Measurements from ENCODE around the gene MUSTN1.
A peak's percentile ranks its signal among the peaks of the same experiment; 100 is the strongest.

The MUSTN1 gene

DNA sequence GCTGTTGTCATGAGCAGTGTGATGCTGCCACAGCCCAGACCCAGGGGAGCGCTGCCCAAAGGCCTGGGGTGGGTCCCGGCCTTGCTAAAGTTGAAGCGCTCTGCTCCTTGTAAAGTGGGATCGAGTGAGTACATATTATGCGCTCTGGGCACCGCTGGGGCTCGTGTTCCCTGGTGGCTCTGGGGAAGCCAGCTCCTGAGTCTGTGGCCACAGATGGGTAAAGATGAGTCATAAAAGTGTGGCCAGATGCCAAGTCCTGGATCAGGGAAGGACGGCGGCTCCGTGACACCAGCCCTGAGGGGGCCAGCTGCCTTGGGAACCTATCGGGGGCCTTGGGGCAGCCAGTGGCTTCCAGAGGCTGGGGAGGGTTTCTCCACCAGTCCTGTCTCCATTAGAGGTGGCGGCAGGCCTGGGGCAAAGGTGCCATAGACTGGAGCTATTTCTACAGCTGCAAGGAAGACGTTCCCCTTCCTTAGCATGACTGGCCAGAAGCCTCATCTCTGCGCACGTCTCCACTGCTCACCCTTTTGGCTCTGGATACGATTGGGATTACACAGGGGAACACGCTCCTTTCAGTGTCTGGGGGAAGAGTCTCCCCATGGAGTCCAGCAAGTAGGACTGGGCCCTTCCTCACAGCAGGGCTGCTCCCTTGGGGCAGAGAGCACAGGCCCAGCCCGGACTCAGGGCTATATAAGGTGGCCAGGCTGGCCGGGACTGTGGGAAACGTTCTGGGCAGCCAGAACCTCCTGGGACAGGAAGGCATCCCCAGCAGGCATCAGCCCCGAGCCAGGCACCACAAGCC is 3.1 kb downstream of the MUSTN1 start:
- no peak for DNase-seq

DNA sequence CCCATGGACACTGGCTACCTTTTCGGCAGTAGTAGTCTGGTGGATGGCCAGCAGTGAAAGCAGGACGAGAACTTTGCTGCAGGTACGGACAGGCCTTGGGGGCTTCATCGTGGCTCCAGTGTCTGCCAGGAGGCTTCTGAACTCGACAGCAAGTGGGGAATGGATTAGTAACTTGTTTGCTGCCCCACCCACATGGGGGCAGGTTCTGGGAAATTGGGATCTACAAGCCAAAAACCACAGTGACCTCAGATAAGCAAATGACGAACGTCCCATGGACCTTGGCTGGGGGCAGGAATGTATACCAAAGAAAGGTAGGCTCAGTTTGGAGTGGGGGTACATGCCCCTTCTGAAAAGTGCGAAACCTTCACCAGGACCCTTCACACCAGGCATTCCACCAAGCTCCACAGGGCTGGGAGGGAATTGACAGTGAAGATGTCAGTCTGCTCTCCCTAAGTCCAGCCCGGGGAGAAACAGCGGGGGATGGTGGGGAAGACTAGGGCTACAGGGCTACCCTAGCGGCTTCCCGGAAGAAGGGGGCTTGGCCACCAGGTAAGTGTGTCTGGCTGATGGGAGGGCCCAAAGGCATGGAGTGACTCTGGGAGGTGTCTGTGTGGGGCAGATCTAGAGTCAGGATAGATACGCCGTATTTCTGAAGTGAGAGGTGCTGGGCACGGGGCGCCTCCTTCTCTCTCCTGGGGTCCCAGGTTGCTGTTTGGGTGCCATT is 4.1 kb downstream of the MUSTN1 start, which contains the start of gene ITIH4:
Gene ITIH4, minus strand, starts transcription at position 138 of the 724 bp plus-strand sequence. Its CDS starts 30 bp downstream, at position 108.
- no peak for DNase-seq

DNA sequence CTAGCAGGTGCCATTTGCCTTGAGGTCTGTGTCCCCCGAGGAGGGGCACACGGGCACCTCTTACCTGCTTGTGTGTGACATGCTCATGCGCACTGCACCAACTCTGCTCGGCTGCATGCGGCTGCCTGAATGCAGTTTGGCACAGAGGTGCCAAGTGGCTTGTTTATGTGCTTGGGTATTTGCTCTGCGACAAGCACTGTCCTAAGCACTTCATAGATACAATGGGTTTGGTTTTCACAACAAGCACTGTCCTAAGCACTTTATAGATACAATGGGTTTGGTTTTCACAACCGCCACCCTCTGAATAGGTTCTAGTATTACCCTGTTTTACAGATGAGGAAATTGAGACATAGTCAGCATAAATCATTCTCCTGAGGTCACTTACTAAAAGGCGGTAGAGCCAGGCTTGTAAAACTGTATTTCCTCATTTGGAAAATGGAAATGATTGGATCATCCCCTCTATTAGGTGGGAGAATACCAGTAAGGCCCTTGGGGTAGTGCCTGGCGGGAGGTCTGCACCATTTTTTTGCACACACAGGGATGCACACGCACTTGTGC is 4.8 kb downstream of the MUSTN1 start:
- DNase-seq: no peak

DNA sequence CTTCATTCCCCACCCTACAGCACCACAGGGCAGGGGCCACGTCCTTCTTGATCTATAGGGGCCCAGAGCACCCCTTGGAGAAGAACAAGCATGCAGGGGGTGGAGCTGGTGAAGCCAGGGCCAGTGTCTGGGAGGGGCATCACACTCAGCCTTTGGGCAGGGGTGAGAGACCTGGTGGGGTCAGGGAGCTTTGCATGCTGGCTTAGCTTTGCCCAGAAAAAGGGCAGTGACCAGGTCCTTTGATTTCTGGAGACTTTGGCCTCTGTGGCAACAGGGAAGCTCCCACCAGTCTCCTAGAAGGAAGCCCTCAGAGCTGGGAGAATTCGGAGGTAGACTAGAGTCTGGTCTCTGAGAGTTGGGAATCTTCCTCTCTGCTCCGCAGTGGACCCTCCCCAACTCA is 5.3 kb downstream of the MUSTN1 start:
- no peak for DNase-seq

DNA sequence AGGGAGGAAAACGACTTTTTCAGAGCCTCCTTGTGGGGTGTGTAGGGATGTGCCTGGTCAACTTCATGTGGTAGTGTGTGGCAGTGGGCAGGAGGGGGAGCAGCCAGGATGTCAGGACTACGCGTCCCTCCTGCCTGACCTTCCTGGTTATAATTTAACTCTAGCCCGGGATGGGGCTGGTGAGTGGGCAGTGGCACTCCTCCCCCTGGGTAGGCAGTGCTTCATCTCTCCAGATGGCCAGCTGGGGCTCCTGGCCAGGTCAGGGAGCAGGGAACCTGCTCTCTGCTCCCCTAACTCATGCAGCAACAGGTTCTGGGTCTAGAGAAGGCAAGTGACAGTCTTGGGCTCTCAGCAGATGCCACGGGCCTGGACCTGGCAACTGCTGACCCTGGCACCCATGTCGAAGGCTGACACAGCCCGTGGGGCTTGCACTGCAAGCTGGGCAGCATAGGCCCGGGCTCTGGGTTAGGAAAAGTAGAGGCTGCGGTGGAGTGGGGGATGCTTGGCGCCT is 6.9 kb downstream of the MUSTN1 start:
- no peak for DNase-seq

DNA sequence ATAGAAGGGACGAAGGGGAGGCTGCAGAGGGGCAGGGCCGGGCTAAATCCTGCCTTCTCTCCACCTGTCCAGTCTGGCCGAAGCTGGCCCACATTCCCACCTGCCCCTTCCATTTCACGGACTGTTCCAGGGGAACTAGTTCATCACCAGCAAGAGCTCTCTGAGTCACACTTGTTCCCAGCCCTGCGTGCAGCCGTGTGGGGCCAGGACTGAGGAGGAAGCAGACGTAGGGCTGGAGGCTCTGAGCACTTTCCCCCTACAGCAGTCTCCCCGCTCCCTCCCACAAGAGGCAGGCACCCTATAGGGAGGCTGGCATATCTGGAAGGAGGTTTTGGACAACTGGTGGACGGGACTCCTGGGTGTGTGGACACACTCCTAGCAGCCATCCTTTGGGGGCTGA is 7.4 kb downstream of the MUSTN1 start:
- no peak for DNase-seq

DNA sequence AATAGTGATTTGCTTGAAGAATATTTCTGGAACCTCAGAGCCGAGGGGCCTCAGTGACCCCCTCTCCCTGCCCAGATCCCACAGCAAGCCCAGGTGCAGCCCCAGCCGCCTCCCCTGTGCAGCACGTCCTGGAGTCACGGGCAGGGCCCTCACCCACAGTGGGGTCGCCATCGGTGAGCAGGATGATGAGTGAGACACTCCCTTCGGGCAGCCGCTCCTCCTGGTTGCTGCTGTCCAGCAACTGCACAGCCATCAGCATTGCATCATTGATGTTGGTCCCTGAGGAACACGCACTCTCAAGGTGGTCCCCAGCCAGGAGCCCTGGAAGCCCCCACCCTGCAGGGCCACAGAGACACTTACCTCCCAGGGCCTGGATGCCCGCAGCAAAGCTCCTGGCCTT is 10.8 kb downstream of the MUSTN1 start:
- no peak for DNase-seq

DNA sequence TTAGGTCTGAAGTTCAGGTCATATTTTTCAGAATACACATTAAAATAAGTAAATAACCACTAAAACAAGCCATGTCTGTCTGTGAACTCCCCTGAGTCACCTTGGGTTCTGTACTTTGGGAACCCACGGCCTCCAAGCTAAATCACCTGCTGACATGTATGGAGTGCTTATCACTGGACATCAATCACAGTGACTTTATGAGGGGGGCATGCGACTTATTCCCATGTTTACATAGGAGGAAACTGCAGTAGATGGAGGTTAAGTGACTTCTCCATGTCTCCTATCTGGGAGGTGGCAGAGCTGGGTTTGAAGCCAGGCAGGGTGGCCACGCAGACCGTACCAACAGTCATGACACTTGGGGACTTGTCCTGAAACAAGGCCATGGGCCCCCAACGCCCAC is 12.5 kb downstream of the MUSTN1 start:
- no peak for DNase-seq

DNA sequence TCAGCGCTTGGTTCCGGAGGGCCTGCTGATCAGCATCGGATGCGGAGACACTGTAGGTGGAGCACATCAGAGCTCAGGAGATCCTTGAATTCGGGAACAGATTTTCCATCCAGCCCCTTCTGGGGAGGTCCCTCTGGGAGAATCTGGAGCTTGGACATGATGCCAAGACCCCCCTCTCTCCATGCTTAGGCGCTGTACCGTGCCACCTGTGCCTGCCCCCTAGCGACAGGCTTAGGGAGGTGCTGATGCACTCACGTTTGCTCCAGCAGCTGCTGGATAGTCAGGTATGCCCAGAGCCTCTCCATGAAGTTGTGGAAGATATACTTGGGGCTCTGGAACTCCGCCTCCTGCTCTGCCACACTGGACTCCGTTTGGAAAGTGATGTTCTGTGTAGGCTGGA is 14.1 kb downstream of the MUSTN1 start:
- DNase-seq: peak; percentile 25

DNA sequence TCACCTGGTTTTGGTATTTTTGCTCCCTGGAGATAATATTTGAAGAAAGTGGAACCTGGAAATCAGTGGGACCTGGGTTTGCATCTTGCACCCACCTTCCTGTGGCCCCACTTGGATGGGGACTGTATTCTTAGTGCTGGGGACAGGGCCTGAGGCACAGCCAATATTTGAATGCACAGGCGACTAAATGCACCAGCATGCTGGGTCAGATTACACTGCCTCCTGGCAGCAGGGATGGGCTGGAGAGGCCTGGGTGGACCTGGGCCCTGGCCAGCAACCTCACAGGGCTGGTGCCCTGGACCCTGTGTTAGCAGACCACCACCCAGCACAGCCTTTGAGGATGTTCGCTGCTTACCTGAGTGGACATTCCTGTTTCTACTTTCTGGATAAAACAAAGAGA is 14.9 kb downstream of the MUSTN1 start:
- DNase-seq: no peak

DNA sequence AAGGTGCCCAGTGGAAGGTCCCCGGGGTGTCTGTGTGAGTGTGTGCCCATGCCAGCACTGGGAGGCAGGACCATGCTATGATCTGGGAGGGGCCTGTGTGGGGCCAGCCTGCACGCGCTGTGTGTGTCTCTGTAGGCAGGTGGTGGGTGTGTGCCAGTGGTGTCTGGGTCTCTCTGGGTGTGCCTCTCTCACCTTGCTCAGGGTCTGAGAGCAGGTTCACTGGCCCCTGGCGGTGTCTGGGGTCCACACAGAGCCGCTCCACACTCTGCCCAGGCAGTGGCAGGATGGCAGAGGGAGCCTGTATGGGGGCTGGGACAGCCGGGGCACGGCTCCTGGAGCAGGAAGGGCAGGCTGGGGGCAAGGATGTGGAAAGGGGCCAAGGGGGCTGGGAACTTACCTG is 17.0 kb downstream of the MUSTN1 start:
- no peak for DNase-seq

DNA sequence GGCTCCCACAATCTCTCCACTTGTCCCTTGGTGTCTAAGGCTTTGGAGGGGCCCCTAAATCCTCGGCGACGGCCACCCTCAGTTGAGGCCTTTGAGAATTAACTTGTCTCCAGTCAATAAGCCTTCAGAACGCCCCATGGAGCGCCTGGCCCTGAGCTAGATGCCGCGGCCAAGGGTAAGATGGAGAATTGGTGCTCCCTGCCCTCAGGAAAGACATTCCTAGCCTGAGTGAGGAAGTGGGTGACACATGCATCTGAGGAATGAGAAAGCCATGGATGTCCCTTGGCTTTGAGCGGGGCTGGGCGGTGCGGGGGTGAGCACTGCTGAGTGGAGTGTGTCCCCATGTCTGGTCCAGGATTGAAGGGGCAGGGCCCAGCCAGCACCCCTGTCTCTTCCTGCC is 17.6 kb downstream of the MUSTN1 start:
- DNase-seq: no peak

DNA sequence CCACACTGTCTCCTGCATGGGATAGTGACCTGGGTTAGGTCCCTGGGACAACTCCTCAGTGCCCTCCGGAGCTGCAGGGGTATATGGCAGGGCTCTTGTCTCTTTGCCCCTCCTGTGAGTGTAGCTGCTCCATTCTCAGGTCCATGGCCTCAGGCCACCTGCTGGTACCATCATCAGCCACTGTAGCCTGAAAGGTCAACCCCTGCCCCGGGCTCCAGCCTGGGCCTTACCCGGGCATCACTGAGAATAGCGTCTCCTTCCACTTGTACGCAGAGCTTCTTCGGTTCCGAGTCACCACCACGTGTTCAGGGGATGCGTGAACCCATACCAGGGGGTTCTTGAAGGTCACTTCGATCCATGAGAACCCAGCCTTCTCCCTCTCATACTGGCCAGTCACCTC is 18.2 kb downstream of the MUSTN1 start:
- DNase-seq: no peak

DNA sequence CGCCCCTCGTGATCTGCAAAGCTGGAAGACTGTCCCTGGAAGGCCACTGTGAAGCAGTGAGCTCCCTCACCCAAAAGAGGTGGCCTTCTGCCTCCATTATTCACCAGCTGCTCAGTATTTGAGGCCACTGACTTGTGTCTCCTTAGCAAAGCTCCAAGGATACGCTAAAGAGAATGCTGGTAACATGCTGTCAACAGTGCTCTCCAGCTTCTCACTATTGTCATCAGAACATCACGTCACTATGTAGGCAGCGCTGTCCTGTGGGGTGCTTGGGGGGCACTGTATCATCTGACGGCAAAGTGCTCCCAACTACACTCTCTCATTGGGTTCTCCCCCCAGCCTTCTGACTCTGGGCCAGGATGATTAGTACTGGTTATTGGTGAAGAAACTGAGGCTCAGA is 18.6 kb downstream of the MUSTN1 start:
- no peak for DNase-seq

DNA sequence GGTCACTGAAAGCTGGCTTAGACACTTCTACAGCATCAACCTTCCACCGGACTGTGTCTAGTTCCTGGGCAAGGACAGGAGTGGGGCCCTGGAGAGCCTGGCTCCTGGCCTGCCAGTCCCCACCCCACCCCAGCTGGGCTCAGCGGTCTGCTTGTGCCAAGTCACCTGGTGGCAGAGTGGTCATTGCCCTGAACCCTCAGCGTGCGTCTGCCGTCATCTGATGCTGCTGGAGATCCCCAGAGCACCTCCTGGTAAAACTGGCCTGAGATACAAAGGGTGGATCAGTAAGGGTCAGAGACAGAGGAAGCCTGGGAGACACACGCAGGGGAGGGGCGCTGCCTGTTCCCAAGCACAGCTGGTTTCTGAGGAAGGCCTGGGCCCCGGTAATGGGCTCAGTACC is 21.0 kb downstream of the MUSTN1 start:
- no peak for DNase-seq

DNA sequence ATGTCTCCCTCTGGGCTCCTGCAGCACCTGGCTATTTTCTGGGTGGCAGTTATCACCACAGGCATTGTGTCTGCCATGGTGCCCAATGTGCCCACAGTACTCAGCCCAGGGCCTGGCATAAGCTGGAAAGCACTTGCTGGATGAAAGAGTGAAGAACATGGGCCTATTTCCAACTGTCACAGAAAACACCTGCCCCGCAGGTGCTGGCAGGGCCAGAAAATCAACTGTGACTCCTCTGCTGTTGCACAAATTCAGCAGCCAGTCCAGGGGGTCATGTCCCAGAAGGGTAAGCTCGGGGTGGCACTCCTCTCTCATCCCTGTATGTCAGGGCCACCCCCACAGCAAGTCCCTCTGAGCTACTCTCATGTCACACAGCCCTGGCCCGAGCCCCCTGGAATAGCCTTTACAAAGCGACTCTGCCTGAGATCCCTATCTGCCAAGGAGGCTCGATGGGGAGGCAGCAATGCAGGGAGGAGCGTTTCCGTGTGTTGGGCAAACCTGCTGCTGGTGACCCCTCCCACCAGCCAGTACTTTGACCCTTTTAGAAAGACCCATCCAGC is 23.3 kb downstream of the MUSTN1 start:
- DNase-seq: no peak

DNA sequence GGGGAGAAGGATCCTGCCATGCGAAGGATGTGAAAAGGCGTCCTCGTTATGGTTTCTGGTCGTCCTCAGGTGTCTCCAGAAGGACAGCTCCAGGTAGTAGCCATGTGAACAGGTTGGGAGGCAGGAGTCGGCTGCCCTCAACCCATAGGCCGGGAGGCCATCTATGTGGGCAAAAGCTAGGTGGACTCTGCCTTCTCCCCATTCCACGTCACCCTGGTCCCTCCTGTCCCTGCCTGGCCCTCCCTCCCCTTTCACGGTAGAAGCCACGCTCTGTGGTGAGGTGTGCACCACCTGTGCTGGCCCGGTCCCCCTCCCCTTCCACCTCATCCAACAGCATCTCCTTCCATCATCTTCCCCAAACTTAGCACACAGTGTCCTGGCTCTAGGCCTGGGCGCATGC is 23.9 kb downstream of the MUSTN1 start:
- DNase-seq: no peak

DNA sequence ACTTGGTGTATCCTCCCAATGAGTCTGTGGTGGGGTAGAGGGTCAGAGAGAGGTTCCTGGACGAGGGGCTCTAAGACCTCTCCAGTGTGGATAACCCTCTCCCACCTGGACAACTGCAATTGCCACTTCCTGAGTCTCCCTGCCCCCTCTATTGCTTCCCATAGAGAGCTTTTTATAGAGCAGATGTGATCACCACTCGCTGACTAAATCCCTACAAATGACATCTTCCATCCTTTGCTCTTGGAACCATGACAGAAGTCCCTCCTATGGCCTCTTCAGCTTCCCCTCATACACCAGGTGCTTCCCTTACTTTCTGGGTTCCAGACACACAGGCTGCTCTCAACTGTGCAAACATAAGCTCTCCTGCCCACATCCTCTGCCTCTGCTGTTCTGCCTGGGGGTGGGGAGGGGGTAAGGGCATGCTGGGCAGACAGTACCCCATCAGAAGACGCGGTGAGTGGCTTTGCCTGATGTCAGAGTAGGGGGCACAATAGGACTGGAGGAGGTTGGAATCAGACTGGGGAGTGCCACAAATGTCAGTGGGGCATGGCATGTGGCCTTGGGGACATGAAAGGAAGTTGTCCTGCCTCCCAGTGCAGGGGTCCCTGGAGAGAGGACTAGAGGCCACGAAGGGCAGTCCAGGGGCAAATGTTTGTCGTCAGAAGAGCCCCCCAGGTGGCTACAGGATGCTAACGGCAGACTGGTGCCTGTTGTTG is 25.0 kb downstream of the MUSTN1 start:
- DNase-seq: no peak

DNA sequence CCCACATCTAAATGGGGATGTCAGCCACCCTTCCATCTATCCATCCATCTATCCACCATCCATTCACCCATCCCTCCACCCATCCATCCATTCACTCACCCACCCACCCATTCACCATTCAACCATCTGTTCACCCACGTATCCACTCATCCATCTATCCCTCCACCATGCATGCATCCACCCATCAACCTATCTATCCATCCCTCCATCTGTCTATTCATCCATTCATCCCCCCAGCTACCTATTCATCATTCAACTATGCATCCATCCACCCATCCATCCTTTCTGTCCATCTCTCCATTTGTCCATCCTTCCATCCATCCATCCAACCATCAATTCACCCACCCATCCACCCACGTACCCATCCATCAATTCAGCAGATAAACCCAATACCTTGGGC is 25.7 kb downstream of the MUSTN1 start:
- no peak for DNase-seq

DNA sequence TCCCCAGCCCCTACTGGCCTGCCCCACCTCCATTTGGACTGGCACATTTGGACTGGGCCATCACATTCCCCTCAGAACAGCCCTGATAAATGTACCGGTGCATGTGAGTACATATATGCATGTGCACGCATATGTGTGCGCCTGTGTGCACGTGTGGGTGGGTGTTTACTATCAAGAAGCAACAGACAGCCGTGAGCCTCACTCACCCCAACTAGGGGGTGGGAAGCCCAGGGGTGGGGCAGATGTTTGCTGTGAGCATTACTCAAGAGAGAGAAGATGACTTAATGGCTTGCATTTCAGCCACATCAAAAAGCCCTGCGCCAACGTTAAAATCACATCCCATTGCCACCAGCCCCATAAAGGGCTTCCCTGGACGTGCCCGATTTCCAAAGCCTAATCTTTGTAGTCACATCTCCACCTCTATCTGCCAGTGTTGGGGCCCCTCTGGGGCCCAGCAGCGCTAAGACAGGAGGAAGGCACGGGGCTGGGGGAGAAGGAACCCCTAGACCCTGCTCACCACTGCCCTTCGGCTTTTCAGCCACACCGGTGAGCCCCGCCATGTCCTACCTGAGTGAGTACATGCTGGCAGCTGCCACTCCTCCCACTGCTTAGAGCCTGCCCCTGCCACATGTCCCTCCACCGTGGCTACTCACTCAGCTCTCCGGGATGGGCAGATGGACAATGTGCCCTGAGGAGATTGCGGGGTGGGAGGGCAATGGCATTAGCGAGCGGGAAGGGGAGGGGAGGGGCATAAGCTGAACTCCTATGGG is 29.4 kb downstream of the MUSTN1 start:
- DNase-seq: no peak

DNA sequence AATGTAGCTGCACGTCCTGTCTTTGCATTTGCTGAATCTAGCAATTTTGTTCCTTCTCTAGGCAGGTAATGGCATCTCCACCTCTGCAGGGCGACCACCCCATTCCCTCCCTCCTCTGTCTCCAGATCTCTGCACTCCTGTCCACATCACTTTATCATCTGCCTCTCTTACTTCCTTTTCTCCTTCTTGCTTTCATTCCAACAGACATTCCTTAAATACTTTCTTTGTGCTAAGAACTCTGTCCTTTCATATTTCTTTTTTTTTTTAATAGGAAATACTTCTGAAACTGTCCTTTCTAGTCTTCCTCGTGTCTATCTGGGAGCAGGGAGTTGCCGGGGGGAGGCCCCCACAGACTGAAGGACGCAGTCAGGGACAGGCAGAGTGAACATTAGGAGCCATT is 33.0 kb downstream of the MUSTN1 start:
- DNase-seq: no peak

DNA sequence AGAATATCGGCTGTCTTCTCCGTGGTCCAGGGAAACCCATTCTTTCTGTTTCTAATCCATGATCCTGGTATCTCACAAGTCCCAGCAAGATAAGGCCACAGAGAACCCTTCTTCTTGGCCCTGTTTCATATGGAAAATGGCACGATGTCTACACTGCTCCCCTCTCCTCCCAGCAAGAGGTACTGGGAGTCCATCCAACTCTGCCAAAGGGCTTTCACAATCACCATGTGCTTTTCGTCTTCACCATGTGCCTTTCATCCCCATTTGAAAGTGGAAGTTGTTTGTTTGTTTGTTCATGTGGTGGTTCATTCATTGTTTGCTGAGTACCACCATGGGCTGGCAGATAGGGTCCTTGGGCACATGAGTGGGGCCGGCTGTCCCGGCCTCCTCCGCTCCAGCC is 34.7 kb downstream of the MUSTN1 start:
- no peak for DNase-seq
